ENCODE measurements around the gene ARPC1B.
"Not testable (repeated sequence)": the region's sequence is repeated elsewhere in the genome, so short reads cannot be mapped to it uniquely, and the experiment has no call there.

Gene ARPC1B

DNA sequence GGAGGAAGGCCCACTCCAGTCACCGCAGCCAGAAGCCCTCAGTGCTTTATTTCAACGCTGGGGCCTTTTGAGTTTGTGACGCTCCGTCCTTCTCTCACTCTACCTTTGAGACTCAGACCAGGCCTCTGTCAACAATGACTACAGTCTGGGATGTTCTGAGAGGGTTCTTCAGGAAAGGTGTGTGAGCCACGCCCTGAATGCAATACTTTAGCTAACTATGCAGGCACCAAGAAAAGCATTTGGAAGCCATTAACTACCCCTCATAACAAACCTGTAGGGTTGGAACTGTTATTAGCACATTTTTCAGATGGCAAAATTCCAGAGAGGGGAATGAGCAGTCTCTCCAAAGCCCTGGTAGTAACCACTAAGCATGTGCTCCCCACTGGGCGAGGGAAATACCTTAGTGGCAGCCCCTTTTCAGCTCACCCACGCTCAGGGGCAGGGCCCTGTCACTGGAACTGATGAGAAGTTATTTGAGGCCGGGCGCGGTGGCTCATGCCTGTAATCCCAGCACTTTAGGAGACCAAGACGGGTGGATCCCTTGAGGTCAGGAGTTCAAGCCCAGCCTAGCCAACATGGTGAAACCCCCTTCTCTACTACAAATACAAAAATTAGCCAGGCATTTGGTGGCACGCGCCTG lies 5.7 kb upstream of the ARPC1B start:
- no peak for DNase-seq (ENCODE audit: low spot score)

DNA sequence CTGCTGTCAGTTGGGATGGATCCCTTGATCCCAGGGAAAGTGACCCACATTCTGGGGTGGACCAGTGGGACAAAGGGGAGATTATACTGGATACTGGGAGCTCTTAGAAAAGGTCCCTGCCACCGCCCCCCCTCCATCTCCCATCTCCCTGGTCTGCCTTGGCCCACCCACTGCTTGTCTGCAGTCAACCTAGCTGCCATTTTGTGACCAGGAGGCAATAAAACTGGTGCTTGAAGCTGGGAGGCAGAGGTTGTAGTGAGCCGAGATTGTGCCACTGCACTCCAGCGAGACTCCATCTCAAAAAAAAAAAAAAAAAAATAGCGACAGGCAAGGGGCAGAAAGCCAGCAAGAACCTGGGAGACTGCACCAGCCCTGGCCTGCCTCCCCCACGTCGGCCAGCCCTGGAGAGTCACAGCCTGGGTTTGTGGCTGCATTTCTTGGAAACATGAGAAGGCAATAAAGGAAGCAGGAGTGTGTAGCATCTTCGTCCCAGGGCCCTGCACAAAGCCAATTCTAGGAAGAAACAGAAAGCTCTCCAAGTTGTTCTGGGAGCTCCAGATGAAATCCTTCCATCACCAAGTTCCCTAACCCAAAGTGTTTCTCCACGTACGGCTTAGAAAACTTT lies 4.7 kb upstream of the ARPC1B start:
- DNase-seq (ENCODE audit: low spot score), result no peak

DNA sequence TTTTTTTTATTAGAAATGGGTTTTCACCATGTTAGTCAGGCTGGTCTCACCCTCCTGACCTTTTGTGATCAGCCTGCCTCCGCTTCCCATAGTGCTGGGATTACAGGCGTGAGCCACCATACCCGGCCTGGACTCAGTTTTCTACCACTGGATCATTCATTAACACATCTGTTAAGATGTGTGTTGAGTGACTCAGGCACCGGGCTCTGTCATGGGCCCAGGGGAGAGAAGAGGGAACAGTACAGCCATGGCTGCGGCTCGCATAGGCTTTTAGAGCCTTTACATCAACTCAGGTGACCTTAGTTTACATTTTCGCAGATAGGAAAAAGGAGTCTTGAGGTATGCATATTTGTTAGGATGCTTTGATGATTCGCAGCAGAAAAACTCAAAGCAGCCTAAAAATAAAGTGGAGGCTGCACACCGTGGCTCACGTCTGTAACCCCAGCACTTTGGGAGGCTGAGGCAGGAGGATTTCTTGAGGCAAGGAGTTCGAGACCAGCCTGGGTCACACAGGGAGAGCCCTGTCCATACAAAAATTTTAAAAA lies 3.1 kb upstream of the ARPC1B start:
- no peak for DNase-seq (ENCODE audit: low spot score)

DNA sequence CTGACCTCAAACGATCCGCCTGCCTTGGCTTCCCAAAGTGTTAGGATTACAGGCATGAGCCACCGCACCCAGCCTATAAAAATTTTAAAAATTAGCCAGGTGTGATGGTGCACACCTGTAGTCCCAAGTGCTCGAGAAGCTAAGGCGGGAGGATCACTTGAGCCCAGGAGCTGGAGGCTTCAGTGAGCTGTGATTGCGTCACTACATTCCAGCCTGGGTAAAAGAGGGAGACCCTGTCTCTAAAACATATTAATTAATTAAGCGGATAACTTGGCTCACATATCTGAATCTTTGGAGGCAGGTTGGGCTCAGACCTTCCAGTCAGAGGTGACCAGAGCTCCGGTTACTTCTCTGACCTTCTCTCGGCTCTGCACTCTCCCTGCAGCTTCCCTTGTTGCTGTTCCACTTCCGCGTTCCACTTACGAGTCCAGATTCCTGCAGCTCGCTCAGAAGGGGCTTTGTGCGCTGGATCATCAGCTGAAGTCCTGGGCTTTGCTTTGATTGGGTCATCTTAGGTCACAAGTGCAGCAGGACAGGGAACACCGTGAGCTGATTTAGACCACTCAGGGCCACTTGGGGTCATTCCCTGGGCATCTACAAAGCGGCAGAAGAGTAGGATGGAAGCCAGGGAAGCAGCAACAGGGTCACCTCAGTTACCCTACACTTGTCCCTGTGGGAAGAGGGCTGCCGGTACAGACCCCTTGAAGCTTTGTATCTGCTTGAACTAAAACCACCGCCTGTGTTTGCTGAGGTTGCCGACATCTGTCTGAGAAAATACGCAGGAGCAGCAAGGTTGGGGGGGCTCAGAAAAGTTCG lies 2.0 kb upstream of the ARPC1B start:
- no peak for DNase-seq (ENCODE audit: low spot score)

DNA sequence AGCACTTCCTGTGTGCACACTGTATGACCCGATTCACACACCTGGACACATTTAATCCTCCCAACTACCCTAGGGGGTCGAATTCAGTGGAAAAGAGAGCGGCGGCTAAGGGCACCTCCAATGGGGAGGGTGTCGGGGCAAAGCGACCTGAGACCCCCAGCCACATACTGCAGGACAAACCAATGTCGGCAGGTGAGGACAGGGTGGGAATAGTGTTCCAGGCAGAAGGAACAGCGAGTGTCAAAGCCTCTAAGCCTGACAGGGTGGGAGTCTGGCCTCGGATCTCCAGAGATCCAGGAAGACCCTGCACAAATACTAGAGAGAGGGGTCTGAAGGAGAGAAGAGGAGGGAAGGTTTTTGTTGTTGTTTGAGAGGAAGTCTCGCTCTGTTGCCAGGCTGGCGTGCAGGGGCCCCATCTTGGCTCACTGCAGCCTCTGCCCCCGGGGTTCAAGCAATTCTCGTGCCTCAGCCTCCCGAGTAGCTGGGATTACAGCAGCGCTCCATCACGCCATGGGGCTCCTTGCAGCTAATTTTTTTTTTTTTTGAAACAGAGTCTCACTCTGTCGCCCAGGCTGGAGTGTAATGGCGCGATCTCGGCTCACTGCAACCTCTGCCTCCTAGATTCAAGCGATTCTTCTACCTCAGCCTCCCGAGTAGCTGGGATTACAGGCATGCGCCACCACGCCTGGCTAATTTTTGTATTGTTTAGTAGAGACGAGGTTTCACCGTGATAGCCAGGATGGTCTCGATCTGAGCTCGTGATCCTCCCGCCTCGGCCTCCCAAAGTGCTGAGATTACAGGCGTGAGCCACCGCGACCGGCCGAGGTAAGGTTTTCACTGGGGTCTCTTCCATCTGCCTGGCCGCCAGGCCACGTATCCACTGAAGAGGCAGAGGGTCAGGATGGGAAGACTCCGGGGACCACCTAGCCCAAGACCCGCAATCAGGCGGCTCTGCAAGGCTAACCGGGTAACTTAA lies 1.2 kb upstream of the ARPC1B start:
- no peak for DNase-seq (ENCODE audit: low spot score)

DNA sequence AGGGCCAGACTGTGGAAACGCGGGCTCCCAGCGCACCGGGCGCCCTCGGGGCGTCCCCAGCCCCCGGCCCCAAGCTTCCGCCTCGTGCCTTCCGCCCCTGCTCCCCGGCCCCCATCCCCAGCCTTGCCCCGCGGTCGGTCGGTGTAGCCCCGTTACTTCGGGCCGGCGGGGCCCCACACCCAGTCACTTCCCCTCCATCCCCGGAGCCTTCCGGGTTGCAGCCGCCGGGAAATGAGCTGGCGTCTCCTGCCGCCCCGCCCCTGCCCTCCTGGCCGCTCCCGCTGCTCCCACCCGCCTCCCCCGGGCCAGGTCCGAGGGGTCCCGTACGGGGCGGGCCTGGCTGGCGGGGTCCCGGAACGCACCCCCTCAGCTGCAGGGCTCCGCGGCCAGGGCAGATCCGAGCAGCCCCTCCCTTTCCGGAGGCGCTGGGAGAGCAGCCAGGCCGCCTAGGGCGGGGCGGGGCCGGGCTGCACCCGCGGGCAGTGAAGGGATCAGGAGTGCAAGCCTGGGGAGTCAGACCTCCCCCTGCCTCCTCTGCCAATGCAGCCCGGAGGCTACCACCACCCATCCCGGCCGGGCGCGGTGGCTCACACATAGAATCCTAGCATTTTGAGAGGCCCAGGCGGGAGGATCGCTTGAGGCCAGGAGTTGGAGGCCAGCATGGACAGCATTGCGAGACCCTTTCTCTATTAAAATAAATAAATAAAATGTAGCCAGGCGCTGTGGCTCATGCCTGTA lies 709 bp downstream of the ARPC1B start:
- peak; percentile 66 for DNase-seq (ENCODE audit: low spot score)

DNA sequence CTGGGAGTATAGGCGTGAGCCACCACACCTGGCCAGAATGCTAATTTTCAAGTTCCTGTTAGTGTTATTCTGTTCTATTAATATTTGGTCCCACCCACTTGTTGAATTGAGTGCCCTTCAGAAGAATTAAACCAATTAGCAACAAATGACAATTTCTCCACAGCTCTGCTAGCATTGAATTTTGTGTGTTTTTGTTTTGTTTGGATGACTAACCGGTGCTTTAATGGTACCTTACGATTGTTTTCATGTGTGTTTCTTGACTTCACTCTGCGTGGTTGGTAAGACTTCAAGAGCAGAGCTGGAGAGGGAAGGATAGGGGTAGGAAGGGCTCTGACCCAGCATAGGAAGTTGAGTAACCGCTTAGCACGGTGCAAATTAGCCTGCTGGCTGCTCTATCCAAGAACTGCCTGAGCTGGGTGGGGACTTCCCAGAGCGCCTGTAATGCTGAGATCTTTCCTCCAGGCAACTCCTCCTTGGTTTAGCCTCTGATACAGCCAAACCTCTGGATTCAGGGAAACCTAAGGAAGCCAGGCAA lies 4.6 kb downstream of the ARPC1B start:
- DNase-seq (ENCODE audit: low spot score), result peak; percentile 90

DNA sequence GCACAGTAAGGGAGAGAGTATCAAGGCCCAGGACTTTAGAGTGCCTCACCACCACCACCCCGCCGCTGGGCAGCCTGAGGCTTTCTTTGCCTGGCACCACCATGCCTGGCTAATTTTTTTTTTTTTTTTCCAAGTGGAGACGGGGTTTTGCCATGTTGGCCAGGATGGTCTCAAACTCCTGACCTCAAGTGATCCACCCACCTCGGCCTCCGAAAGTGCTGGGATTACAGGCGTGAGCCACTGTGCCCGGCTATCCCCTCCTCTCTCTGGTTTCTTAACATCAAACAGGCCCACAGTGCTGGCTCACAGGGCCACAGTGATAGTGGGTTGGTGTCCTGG lies 5.1 kb downstream of the ARPC1B start:
- not testable (repeated sequence) for DNase-seq (ENCODE audit: low spot score)

DNA sequence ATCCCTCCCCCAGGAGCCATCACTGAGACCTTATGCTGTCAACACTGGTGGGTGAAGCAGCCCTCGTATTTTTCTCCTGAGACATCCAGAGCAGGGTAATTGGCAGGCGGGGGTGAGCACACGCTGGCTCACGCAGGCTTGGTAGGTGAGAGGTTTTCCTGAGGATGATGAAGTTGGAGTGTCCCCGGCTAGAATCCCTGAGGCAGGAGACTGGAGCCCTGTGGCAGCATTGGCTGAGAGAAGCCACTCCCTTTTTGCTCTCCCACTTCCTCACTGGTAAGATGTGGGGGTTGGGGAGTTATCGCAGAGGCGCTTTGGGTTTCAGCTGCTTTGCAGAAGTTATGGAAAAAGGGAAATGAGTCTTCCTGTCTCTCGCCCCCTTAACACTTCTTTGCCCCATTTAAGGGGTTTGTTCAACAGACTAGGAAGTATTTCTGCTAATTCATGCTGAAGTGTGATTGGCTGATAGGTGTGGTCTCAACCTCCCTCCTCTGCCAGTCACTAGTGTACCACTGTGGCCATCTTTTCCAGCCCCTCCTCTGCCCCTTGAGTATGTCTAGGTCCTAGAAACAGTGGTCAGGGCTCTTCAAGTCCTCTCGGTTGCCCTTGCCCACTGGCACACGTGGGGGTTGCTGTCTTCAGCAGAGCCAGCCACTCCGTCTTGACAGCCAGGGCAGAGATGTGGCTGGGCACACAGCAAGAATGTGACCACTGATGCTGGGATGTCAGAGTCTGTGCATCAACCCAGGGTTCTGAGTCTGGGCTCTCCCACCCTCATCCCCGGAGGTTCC lies 5.7 kb downstream of the ARPC1B start:
- peak; percentile 67 for DNase-seq (ENCODE audit: low spot score)

DNA sequence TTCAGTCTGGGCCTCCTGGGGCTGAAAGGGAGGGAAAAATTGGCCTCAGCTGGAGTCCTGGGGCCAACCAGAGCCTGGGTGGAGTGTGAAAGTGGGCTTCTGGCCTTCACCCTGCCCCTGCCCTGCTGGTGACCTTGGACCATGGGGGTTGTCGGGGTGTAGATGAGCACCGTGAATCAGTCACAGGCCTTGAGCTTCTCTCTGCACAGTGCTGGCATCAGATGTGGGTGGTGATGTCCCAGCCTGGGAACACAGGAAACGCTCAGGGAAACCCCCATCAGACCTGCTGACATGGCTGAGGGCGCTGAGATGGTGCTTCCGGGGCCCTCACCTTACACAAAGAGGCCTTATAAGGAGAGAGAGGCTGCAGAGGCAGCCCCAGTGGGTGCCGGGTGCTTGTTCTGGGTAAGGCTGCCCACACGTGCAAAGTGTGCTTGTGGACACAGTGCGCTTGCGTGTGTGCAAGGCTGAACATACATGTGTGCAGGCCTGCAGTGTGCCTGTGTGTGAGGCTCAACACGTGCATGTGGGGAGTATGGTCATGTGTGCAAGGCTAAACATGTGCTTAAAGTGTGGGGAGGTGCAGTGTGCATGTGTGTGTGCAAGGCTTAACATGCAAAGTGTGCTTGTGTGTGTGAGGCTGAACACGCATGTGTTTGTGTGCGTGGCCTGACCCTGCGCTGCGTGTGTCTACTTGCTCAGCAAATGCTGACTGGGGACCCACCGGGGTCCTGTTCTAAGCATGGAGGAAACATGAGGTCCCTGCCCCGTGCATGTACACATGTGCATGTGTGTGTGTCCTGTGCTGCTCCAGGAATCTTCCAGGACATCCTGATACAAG lies 6.5 kb downstream of the ARPC1B start:
- DNase-seq (ENCODE audit: low spot score), result no peak

DNA sequence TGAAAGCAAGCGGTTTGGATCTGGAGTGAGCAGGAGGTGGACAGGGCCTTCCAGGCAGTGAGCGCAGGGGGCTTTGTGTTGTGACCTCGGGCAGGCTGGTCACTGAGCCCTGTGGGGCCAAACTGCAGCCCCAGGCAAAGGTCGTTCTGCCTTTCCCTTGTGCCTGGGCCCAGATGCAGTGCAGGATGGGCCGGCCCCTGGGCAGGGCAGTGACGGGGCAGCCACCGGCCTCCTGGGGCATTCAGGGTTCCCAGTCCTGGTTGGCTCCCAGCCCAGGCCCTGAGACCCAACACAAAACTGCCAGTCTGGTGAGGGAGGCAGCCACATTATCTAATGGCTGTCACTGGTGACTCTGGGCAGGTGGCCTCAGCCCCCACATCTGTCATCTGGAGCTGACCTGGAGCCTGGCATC lies 7.1 kb downstream of the ARPC1B start:
- DNase-seq (ENCODE audit: low spot score), result no peak

DNA sequence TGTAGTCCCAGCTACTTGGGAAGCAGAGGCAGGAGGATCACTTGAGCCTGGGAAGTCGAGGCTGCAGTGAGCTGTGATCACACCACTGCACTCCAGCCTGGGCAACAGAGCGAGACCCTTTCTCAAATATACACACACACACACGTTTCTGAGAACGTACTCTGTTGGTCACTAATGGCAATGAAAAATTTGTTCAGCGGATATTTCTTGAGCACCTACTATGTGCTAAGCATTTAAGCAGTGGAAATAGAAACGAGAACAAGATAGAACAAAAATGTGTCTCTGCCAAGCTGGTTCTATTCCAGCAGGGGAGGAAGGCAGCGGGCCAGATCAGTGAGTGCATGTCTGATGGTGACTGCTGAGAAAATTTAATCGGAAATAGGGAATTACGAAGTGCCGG lies 8.7 kb downstream of the ARPC1B start:
- no peak for DNase-seq (ENCODE audit: low spot score)

DNA sequence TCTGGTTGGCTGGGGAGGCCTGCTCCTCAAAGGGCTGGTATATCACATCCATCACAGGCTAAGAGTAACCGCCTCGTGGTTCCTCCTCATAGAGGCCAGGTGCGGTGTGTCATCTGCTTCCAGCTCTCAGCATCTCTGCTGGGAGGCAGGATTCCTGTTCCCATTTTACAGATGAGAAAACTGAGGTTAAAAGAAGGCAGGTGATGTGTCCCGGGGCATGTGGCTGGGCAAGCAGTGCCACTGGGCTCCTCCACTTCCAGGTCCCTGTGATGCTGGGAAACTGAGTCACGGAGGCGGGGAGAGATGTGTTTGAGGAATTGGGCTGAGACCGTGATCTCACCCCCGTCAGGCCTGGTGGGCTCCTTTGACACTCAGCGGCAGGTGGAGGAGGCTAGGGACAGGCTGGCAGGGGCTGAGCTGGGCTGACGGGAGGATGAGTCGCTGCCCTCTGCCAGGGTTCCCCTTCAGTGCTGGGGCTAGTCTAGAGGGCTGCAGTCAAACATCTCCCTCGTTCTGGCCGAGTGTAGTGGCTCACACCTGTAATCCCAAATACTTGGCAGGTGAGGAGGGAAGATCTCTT lies 9.4 kb downstream of the ARPC1B start:
- DNase-seq (ENCODE audit: low spot score), result no peak

DNA sequence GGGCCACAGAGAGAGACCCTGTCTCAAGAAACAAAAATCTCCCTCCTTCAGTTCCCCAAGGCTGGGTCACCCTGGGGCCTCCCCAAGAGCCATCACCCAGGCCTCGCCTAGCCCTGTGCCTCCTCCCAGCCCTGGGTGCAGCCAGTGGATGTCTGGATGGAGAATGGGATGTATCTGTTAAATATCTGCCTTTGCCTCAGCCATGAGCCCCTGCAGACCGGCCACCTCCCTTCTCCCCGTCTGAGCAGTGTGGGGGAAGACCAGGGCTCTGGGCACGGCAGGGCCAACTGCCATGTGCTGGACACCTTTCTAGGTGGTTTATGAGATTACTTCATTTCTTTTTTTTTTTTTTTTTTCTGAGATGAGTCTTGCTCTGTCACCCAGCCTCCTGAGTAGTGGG lies 10.0 kb downstream of the ARPC1B start:
- no peak for DNase-seq (ENCODE audit: low spot score)

DNA sequence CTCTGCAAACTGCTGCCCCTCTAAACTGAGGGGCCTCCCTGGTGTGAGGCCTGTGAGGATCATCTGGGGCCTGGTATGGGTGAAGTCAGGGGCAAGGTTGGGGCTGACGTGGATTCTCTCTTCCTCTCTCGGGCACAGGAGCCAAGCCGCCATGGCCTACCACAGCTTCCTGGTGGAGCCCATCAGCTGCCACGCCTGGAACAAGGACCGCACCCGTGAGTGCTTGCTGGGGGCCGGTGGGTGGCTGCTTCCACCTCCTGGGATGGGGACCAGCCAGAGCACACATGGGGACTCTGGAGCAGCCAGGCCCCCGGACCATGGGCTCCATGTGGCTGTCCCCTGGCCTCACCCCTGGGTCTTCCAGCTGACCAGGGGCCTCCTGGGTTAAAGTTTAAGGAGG lies 11.0 kb downstream of the ARPC1B start:
- no peak for DNase-seq (ENCODE audit: low spot score)

DNA sequence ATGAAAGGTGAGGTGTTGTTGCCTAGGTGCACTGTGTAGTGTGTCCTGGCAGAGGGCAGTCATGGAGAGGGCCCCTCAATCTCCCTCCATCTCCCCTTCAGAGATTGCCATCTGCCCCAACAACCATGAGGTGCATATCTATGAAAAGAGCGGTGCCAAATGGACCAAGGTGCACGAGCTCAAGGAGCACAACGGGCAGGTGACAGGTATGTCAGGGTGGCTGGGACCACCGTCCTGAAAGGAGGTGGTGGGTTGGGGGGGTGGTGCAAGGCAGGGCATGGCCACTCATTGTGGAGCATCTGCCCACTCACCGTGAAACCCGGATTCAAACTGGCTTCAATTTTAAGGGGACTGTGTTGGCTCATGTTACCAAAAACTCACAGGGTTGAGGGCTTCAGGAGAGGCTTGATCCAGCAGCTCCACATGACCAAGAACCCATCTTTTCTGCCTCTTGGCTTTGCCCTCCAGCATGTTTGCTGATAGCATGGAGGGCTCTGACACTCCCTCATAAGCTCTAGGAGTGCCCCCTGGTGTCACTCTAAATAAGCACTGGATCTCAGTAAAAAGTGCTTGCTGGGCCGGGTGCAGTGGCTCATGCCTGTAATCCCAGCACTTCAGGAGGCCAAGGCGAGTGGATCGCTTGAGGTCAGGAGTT lies 12.2 kb downstream of the ARPC1B start:
- peak; percentile 43 for DNase-seq (ENCODE audit: low spot score)

DNA sequence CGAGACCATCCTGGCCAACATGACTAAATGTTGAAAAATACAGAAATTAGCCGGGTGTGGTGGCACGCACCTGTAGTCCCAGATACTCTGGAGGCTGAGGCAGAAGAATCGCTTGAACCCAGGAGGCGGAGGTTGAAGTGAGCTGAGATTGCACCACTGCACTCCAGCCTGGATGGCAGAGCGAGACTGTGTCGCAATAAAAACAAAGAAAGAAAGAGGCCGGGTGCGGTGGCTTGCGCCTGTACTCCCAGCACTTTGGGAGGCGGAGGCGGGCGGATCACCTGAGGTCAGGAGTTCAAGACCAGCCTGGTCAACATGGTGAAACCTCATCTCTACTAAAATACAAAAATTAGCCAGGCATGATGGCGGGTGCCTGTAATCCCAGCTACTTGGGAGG lies 12.7 kb downstream of the ARPC1B start:
- DNase-seq (ENCODE audit: low spot score), result not testable (repeated sequence)

DNA sequence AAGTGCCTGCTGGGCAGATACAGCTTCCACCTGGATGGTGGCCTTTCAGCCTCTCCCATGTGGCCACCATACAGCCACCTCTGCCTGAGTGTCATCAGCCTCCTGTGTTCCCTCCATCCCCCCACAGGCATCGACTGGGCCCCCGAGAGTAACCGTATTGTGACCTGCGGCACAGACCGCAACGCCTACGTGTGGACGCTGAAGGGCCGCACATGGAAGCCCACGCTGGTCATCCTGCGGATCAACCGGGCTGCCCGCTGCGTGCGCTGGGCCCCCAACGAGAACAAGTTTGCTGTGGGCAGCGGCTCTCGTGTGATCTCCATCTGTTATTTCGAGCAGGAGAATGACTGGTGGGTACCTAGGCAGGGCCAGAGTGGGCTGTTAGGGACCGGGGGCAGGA lies 13.4 kb downstream of the ARPC1B start:
- no peak for DNase-seq (ENCODE audit: low spot score)
